K562 (cell line): ENCODE data around the gene NT5E.

Experiments
- RBM39 ChIP-seq: fragments of 200-400 bp; formaldehyde crosslinking; optimal IDR thresholded peaks from 2 replicates; pipeline ENCODE3; 2018; ENCODE audit warnings: low read depth, low read length
- TAF15 ChIP-seq: fragments of 200-400 bp; formaldehyde crosslinking; IDR thresholded peaks from 2 replicates; pipeline ENCODE4 v1.6.1; 2017; ENCODE audit warnings: mild to moderate bottlenecking, low read depth, low read length, moderate library complexity
- TF ChIP-seq, protein P1 (sequence below), 2 experiments: fragments of 450-650 bp in 1 of 2; sonication (generic) in 1 of 2; formaldehyde crosslinking in 1 of 2; IDR thresholded peaks in 1 of 2; conservative IDR thresholded peaks in 1 of 2; 2 replicates each; pipeline versions ENCODE4 v1.6.1 to v1.8.1; 2016 to 2023; ENCODE audit warnings: mild to moderate bottlenecking in 2 of 2, moderate library complexity in 2 of 2, inconsistent platforms in 1 of 2, missing genetic modification reagents in 1 of 2

DNA sequence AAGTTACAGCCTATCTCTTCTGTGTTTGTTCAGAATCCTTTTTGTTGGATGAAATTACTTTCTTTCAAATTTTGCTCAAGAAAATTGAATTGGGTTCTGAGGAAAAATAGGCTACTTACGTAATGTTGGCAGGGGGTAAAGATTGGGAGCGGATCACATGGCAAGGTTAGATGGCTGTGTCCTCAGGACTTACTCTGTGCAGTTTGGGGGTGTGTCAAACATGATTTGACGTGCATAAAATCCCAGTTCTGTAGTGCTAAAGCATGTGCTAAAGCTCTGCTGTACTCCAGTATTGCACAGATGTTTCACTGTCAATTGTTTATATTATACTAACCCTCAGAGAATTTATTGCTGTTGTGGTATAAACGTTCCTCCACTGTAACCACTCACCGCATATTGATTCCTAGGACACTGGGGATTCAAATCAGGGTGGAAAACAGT, 2.6 kb downstream of the NT5E start:
- TF ChIP-seq, protein P1, sequence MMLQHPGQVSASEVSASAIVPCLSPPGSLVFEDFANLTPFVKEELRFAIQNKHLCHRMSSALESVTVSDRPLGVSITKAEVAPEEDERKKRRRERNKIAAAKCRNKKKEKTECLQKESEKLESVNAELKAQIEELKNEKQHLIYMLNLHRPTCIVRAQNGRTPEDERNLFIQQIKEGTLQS (IDR thresholded peaks at IDR 0.05), result no peak
- TF ChIP-seq, protein P1 (CRISPR knock-in tag; conservative IDR thresholded peaks at IDR 0.05), result no peak
- TF ChIP-seq TAF15, result no peak
- no peak for TF ChIP-seq RBM39
